Activated CD4-positive, alpha-beta T cell treated with anti-CD3 and anti-CD28 coated beads, Interleukin-2, amount 10 ng/mL, durations not matched to agents 7 days and 5 days (primary cell): ENCODE results near the gene PIKFYVE. TPM values are rescaled to one million over a fixed set of nuclear protein-coding genes. Genes with fewer than 3 reads are reported as not detected.
"Not testable (repeated sequence)": the region's sequence is repeated elsewhere in the genome, so short reads cannot be mapped to it uniquely, and the experiment has no call there.

ENCODE experiments used
- CTCF ChIA-PET: fragments of 350-600 bp; sonication (Branson Sonifier 250); formaldehyde crosslinking; loops from one replicate; lab custom pipeline; 2021; ENCODE audit warnings: antibody characterized with exemption; lab: Charles Lee
- POLR2A ChIA-PET: fragments of 350-600 bp; sonication (Branson Sonifier 250); formaldehyde crosslinking; loops from one replicate; lab custom pipeline; 2021; ENCODE audit warnings: antibody characterized with exemption; lab: Charles Lee
- DNase-seq: peaks from one replicate; pipeline ENCODE4 v3.0.0-alpha.2; 2020
- H3K27ac Mint-ChIP-seq: one replicate; pipeline ENCODE4 v1.8.0; 2021; ENCODE audit warnings: mild to moderate bottlenecking, moderate library complexity, mixed read lengths
- H3K27me3 Mint-ChIP-seq: one replicate; pipeline ENCODE4 v1.8.0; 2021; ENCODE audit warnings: mixed read lengths
- H3K36me3 Mint-ChIP-seq: one replicate; pipeline ENCODE4 v1.8.0; 2021; ENCODE audit warnings: low read depth, mixed read lengths
- H3K4me1 Mint-ChIP-seq: one replicate; pipeline ENCODE4 v1.8.0; 2021; ENCODE audit warnings: mixed read lengths
- H3K4me3 Mint-ChIP-seq: one replicate; pipeline ENCODE4 v1.8.0; 2021; ENCODE audit warnings: mild to moderate bottlenecking, moderate library complexity, mixed read lengths
- H3K9me3 Mint-ChIP-seq: one replicate; pipeline ENCODE4 v1.8.0; 2021; ENCODE audit warnings: mixed read lengths
- total RNA-seq, 2 experiments: library from RNA; stranded (reverse); gene quantifications; one replicate each; pipeline ENCODE4 v1.2.3, GENCODE V29; 2021

Gene PIKFYVE
- 10 to 100 TPM; 32.7 to 34.7 TPM for total RNA-seq

DNA sequence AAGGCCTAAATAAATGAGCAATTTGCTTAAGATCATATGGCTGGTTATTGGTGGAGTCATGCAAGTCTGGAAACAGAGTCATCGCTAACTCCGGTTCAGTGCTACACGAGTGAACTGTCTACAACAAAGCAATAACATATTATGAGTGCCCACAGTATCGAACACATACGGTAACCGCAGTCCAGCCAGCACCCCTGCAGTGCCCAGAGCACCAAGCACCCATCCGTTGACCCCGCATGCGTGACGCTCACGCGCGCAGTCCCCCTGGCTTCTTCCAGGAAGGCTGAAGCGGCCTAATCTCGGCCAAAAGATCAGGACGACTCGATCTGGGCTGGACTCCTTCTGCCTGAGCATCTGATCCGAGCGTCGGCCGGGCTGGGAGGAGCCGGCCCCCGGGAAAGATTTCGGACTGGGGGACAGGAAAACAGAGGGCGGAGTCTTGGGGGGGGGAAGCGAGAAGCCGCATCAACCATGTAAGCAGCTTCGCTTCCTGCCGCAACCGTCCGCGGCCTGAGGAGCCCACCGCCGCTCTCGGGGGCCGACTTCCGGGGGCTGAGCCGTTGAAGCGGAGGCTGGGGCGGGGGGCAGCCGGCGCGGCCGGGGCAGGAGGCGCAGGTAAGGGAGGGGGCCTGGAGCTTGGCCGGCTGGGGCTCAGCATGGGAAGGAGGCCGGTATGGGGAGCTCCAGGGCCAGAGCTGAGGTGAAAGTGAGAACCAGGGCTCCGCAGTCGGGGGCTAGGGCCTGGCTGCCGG, at the start of gene PIKFYVE:
PIKFYVE (plus strand) TSS at position 455 of the 752 bp plus-strand sequence. CDS start 5,265 bp downstream, outside the sequence.
- DNase-seq = peak; percentile 93
- Mint-ChIP-seq H3K27ac (peak within 1 kb of the TSS; percentile 97), H3K27me3 (no peaks in the 10 kb centered on the region), H3K9me3 (no peaks in the 10 kb centered on the region), H3K4me1 (peaks cover 43% of the 10 kb centered on the region), H3K36me3 (peaks cover 12% of the 10 kb centered on the region), H3K4me3 (peak within 1 kb of the TSS; percentile 84)
- ChIA-PET POLR2A (interaction anchor here (1.0 to 1.2 kb wide), 2 partner anchors 11 to 12 kb away, joined by 3 read pairs; partner anchors contain the start of gene IDH1), CTCF (interaction anchor here (0.6 to 4.5 kb wide), 3 partner anchors 11 to 460 kb away, joined by 3 to 27 read pairs (median 4); partner anchors contain the start of gene IDH1)

GRCh38 chr2:208221873-208222272, 44.2 kb upstream of the PIKFYVE start:
- H3K9me3 Mint-ChIP-seq, H3K27me3 Mint-ChIP-seq, H3K27ac Mint-ChIP-seq, H3K4me3 Mint-ChIP-seq, DNase-seq, CTCF ChIA-PET, H3K4me1 Mint-ChIP-seq, POLR2A ChIA-PET, H3K36me3 Mint-ChIP-seq: not testable (repeated sequence)

- DNase-seq = no peak
- CTCF ChIA-PET = no interaction called here
- no peaks in the 10 kb centered on the region for H3K9me3 Mint-ChIP-seq
- no peak overlapping the region for H3K27ac Mint-ChIP-seq
- POLR2A ChIA-PET = no interaction called here
- no peak overlapping the region for H3K4me3 Mint-ChIP-seq
- no peaks in the 10 kb centered on the region for H3K4me1 Mint-ChIP-seq
- no peaks in the 10 kb centered on the region for H3K36me3 Mint-ChIP-seq
- H3K27me3 Mint-ChIP-seq = no peaks in the 10 kb centered on the region
Measured at GRCh38 chr2:208222351-208222750, 43.7 kb upstream of the PIKFYVE start.

DNA sequence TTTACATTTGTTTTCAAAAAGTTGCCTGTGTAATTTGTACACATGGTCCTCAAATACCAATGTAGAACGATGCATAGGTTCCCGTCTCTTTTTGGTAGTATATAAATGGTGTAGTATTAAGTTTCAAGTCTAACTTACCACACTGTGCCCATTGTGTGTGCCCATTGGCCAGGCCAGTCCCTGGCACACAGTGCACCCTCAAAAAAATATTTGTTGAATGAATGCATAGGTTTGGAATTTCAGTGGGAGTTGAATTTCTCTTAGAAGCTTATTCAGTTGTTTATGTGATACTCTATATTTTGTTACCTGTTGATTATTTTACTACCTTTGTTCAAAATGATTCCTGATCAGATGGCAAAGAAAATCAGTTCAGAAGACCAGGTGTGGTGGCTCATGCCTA, 41.3 kb upstream of the PIKFYVE start:
- no peaks in the 10 kb centered on the region for H3K27me3 Mint-ChIP-seq
- H3K9me3 Mint-ChIP-seq = no peaks in the 10 kb centered on the region
- ChIA-PET POLR2A (interaction anchor here (0.5 kb wide), 1 partner anchor 1700 kb away, joined by 3 read pairs; no protein-coding TSS in a partner anchor), CTCF (interaction anchor here (0.6 kb wide), 1 partner anchor 42 kb away, joined by 3 read pairs; no protein-coding TSS in a partner anchor)
- no peak for DNase-seq
- no peak overlapping the region for H3K4me3 Mint-ChIP-seq
- no peaks in the 10 kb centered on the region for H3K4me1 Mint-ChIP-seq
- no peak overlapping the region for H3K27ac Mint-ChIP-seq
- H3K36me3 Mint-ChIP-seq = no peaks in the 10 kb centered on the region

DNA sequence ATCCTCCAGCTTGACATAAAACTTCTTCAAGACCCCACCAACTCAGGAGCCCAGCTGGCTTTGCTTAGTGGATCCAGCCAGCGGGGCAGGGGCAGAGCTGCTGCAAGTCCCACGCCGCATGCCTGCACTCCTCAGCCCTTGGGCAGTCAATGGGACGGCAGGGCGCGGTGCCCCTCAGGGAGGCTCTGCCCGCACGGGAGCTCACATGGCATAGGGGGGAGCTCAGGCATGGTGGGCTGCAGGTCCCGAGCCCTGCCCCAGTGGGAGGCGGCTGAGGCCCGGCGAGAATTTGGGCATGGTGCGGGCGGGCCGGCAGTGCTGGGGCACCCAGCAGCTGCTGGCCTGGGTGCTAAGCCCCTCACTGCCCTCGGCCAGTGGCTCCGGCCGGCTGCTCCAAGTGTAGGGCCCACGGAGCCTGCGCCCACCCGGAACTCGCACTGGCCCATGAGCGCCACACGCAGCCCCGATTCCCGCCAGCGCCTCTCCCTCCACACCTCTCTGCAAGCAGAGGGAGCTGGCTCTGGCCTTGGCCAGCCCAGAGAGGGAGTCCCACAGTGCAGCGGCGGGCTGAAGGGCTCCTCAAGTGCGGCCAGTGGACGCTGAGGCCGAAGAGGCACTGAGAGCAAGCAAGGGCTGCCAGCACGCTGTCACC, 38.3 kb upstream of the PIKFYVE start:
- H3K36me3 Mint-ChIP-seq = no peaks in the 10 kb centered on the region
- POLR2A ChIA-PET = no interaction called here
- peaks cover 2% of the 10 kb centered on the region for H3K27me3 Mint-ChIP-seq
- no peak overlapping the region for H3K4me3 Mint-ChIP-seq
- no peaks in the 10 kb centered on the region for H3K4me1 Mint-ChIP-seq
- peaks cover 12% of the 10 kb centered on the region for H3K9me3 Mint-ChIP-seq
- H3K27ac Mint-ChIP-seq = no peak overlapping the region
- CTCF ChIA-PET = interaction anchor here (0.5 kb wide), 1 partner anchor 14 kb away, joined by 3 read pairs; no protein-coding TSS in a partner anchor
- no peak for DNase-seq

DNA sequence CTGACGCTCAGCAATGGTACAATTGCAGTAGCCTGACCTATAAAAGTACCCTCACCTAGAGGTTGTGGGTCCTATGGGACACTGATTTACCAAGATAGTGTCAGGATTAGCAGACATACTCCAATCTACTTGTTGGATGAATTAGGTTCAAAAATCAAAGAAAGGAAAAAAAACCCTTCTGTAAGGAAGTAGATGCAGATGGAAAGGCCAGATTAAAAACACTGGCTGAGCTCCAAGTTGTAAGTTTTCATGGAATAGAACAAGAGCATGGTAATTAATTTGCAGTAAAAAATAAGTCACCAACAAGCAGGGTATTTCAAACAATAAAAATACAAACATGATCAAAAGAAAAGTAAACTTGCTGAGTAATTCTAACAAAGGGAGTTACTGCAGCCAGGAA, 37.6 kb upstream of the PIKFYVE start:
- POLR2A ChIA-PET = no interaction called here
- Mint-ChIP-seq H3K27ac (no peak overlapping the region), H3K4me3 (no peak overlapping the region), H3K9me3 (peaks cover 12% of the 10 kb centered on the region), H3K36me3 (no peaks in the 10 kb centered on the region), H3K4me1 (no peaks in the 10 kb centered on the region), H3K27me3 (peaks cover 2% of the 10 kb centered on the region)
- DNase-seq = no peak
- CTCF ChIA-PET = interaction anchor here (1.1 kb wide), 1 partner anchor 38 kb away, joined by 3 read pairs; no protein-coding TSS in a partner anchor

DNA sequence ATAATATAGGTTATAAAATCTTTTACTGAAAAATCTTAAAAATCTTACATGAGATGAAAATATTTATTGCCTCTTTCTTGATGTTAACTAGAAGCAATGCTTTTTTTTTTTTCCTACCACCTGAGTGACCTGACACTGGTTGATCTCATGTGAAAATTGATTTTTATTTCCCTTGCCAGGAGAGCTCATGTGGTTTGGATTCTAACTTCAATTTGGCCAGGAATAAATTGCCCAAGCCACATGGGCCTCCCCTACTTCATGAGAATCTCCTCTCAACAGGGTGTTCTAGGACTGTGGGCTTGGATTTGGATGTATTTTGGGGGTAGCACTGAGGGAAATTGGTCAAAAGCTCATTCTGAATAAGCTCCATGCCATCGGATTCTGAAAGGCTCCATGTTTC, 31.3 kb upstream of the PIKFYVE start:
- Mint-ChIP-seq H3K36me3 (peaks cover 35% of the 10 kb centered on the region), H3K27me3 (peaks cover 2% of the 10 kb centered on the region), H3K4me3 (no peak overlapping the region), H3K4me1 (no peaks in the 10 kb centered on the region), H3K9me3 (peaks cover 18% of the 10 kb centered on the region), H3K27ac (no peak overlapping the region)
- POLR2A ChIA-PET = no interaction called here
- DNase-seq = no peak
- CTCF ChIA-PET = interaction anchor here (0.6 to 0.8 kb wide), 3 partner anchors 9 to 623 kb away, joined by 3 read pairs; no protein-coding TSS in a partner anchor

- peaks cover 17% of the 10 kb centered on the region for H3K9me3 Mint-ChIP-seq
- H3K27ac Mint-ChIP-seq = no peak overlapping the region
- H3K36me3 Mint-ChIP-seq = peaks cover 40% of the 10 kb centered on the region
- no peaks in the 10 kb centered on the region for H3K4me1 Mint-ChIP-seq
- ChIA-PET POLR2A (no interaction called here), CTCF (interaction anchor here (0.5 kb wide), 1 partner anchor 60 kb away, joined by 3 read pairs; no protein-coding TSS in a partner anchor)
- H3K27me3 Mint-ChIP-seq = peaks cover 2% of the 10 kb centered on the region
- H3K4me3 Mint-ChIP-seq = no peak overlapping the region
- no peak for DNase-seq
Measured at GRCh38 chr2:208235860-208236259, 30.2 kb upstream of the PIKFYVE start.

DNA sequence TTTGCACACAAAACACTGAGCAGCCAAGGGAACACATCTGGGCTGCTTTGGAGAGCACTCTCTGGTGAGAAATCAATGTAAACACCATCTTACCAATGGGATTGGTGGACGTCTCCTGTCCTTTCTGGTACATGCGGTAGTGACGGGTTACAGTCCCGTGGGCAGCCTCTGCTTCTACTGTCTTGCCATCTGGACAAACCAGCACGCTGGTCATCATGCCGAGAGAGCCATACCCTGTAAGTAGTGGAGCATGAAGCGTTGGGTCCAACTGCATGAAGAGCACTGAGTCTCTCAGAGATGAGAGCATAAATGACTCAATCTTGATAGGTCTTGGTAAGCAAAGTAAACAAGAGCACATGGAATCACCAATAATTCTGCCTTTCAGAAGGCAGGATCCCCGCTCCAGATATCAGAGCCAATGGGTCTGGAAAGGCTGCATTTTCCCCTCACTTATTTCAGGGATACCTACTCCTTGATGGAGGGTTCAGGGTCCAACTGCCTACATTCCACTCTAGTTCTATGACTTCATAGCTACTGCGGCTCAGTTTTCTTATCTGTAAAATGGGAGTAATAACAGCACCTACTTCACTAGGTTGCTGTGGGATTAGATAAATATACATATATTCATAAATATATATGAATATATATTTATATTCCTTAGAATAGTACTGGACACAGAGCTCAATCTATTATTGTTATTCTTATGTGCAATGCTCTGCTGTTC, 26.1 kb upstream of the PIKFYVE start:
- H3K36me3 Mint-ChIP-seq = peaks cover 54% of the 10 kb centered on the region
- H3K27me3 Mint-ChIP-seq = no peaks in the 10 kb centered on the region
- H3K9me3 Mint-ChIP-seq = peaks cover 6% of the 10 kb centered on the region
- H3K4me3 Mint-ChIP-seq = no peak overlapping the region
- H3K27ac Mint-ChIP-seq = no peak overlapping the region
- POLR2A ChIA-PET = no interaction called here
- DNase-seq = no peak
- CTCF ChIA-PET = no interaction called here
- no peaks in the 10 kb centered on the region for H3K4me1 Mint-ChIP-seq

GRCh38 chr2:208240619-208241209, 25.3 kb upstream of the PIKFYVE start:
- Mint-ChIP-seq H3K36me3 (peaks cover 50% of the 10 kb centered on the region), H3K27ac (no peak overlapping the region), H3K9me3 (peaks cover 3% of the 10 kb centered on the region), H3K4me1 (no peaks in the 10 kb centered on the region), H3K27me3 (no peaks in the 10 kb centered on the region), H3K4me3 (no peak overlapping the region)
- DNase-seq = no peak
- CTCF ChIA-PET = interaction anchor here (1.4 kb wide), 1 partner anchor 495 kb away, joined by 3 read pairs; no protein-coding TSS in a partner anchor
- POLR2A ChIA-PET = no interaction called here

GRCh38 chr2:208244422-208244821, 21.6 kb upstream of the PIKFYVE start:
- Mint-ChIP-seq H3K27me3 (no peaks in the 10 kb centered on the region), H3K4me1 (no peaks in the 10 kb centered on the region), H3K9me3 (no peaks in the 10 kb centered on the region), H3K36me3 (peaks cover 49% of the 10 kb centered on the region), H3K4me3 (no peak overlapping the region), H3K27ac (no peak overlapping the region)
- POLR2A ChIA-PET = no interaction called here
- CTCF ChIA-PET = no interaction called here
- DNase-seq = no peak

- ChIA-PET POLR2A (no interaction called here), CTCF (interaction anchor here (0.6 kb wide), 1 partner anchor 40 kb away, joined by 3 read pairs; no protein-coding TSS in a partner anchor)
- H3K27ac Mint-ChIP-seq = no peak overlapping the region
- H3K4me1 Mint-ChIP-seq = peaks cover 4% of the 10 kb centered on the region
- DNase-seq = no peak
- no peaks in the 10 kb centered on the region for H3K9me3 Mint-ChIP-seq
- no peak overlapping the region for H3K4me3 Mint-ChIP-seq
- H3K27me3 Mint-ChIP-seq = no peaks in the 10 kb centered on the region
- peaks cover 55% of the 10 kb centered on the region for H3K36me3 Mint-ChIP-seq
Measured at GRCh38 chr2:208245746-208246145, 20.3 kb upstream of the PIKFYVE start.
